Measurements from ENCODE around the gene ATP5MC2. TPM values are rescaled to one million over a fixed set of nuclear protein-coding genes. Genes with fewer than 3 reads are reported as not detected.
"Not testable (repeated sequence)": the region's sequence is repeated elsewhere in the genome, so short reads cannot be mapped to it uniquely, and the experiment has no call there.

ATP5MC2 gene
- total RNA-seq, 1 donor from 2014 or later: 241 TPM

GRCh38 chr12:53646300-53646699 is 29.6 kb downstream of the ATP5MC2 start:
- DNase-seq: not testable (repeated sequence)

DNA sequence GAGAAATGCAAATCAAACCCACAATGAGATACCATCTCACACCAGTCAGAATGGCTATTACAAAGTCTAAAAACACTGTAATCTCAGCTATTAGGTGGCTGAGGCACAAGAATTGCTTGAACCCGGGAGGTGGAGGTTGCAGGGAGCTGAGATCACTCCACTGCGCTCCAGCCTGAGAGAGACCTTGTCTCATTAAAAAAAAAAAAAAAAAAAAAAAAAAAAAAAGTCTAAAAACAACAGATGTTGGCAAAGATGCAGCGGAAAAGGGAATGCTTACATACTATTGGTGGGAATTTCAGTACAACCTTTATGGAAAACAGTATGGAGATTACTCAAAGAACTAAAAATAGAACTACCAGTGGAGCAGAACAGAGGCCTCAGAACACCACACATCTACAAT is 30.7 kb downstream of the ATP5MC2 start:
- peak; percentile 44 for DNase-seq

DNA sequence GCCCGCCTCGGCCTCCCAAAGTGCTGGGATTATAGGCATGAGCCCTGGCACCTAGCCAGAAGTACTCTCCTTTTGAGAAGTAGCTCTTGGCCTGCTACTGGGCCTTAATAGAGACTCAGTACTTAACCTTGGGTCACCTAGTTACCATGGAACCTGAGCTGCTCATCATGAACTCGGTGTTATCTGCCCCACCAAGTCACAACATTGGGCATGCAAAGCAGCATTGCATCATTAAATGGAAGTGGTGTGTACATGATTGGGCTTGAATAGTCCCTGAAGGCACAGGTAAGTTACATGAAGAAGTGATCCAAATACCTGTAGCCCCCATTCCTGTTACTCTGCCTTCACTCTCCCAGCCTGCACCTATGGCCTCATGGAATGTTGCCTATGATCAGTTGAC is 31.8 kb downstream of the ATP5MC2 start:
- DNase-seq: no peak

DNA sequence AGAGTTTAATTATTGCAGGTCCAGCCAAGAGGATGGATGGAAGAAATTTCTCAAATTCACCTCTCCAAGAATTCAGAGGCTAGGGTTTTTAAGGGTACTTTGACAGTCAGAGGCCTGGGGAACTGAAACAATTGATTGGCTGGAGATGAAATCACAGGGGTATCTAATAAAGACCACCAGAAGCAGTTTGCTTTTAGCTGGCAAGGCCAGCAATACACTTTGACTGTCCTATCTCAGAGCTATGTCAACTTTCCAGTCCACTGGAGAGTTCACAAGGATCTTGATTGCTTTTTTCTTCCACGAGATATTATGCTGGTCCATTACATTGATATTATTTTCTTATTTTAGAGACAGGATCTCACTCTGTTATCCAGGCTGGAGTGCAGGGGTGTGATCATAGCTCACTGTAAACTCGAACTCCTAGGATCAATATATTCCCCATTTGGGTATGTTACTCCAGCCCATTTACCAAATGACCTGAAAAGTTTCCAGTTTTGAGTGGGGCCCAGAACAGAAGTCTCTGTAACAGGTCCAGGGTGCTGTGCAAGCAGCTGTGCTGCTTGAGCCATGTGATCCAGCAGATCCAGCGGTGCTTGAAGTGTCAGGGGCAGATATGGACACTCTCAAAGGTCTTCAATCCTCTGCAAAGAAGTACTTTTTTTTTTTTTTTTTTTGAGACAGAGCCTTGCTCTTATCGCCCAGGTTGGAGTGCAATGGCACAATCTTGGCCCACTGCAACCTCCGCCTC is 32.5 kb downstream of the ATP5MC2 start:
- DNase-seq: no peak

- no peak for DNase-seq
Observed at GRCh38 chr12:53638057-53638456, 37.8 kb downstream of the ATP5MC2 start.

GRCh38 chr12:53636641-53637040 is 39.2 kb downstream of the ATP5MC2 start:
- no peak for DNase-seq

GRCh38 chr12:53635708-53636107 is 40.2 kb downstream of the ATP5MC2 start:
- not testable (repeated sequence) for DNase-seq

- no peak for DNase-seq
Observed at GRCh38 chr12:53631721-53632120, 44.2 kb downstream of the ATP5MC2 start.

GRCh38 chr12:53627919-53628318 is 48.0 kb downstream of the ATP5MC2 start:
- DNase-seq: no peak

DNA sequence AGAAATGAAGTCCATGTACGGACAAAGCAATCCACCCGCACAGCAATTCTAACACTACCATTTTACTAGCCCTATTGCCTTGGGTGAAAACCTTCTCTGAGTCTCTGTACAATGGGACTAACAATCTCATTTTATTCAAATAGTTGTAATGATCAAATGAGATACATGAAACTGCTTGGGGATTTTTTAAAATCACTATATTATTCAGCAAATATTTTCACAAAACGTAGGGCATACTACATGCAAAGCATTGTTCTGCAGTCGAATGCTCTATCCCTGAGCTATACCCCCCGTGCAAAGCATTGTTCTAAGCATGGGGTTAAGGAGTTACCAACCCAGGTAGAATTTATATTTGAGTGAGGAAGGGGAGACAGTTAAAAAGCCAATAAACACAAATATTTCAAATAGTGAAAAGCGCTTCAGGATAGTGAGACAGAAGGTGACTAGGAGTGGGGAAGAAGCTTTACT is 49.1 kb downstream of the ATP5MC2 start:
- DNase-seq: no peak

GRCh38 chr12:53625946-53626701 is 49.8 kb downstream of the ATP5MC2 start, which contains the start of gene ATF7:
Gene ATF7 (minus strand): TSS chr12:53626382. CDS start chr12:53601000, 25,382 bp downstream.
- peak; percentile 99 for DNase-seq

DNA sequence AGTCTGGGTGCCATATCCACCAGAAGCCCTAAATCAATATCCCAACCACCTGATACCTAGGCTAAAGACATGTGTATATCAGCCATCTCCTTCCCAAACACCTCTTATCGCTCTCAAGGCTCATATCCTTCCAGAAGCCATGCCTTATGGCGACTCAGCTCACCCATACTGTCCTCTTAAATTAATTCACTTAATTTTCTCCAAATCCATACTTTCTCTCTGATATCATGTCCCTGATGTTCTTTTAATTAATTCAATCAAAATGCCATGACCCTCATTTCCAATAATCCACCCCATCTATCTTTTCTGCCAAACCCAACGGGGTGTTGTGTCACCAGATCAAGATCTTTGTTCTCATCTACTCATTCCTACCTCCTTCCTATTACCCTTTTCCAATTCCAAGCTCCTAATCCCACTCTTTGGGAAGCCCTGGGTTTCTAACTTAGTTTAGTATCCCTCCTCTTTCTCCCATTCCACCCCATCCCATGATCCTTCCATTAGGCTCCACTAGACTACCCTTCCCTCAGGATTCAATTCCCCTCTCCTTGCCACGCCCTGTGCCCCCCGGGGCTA is 50.4 kb downstream of the ATP5MC2 start:
- DNase-seq: no peak

DNA sequence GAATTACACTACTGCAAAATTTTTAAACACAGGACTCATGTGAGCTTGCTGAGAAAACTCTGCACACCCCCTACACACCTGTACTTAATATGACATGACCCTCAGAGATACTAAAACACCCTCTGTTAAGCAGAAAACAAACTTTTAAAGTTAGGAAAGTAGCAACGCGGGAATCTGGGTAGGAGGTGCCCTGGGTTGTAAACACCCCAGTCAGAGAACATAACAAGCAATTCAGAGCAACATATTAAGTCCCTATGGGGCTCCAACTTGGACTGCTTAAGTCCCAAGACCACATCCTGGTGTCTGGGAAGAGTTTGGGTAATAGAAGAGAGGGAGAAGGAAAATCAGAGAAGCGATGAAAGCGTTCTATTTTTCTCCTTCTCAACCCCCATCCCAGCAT is 50.9 kb downstream of the ATP5MC2 start:
- DNase-seq: peak; percentile 24

GRCh38 chr12:53624458-53624857 is 51.4 kb downstream of the ATP5MC2 start:
- peak; percentile 35 for DNase-seq

- DNase-seq: peak; percentile 83
Observed at GRCh38 chr12:53623548-53624385, 52.1 kb downstream of the ATP5MC2 start.

GRCh38 chr12:53622724-53623123 is 53.2 kb downstream of the ATP5MC2 start:
- DNase-seq: no peak

- DNase-seq: no peak
Observed at GRCh38 chr12:53618275-53618674, 57.6 kb downstream of the ATP5MC2 start.

GRCh38 chr12:53617700-53618099 is 58.2 kb downstream of the ATP5MC2 start:
- DNase-seq: no peak

DNA sequence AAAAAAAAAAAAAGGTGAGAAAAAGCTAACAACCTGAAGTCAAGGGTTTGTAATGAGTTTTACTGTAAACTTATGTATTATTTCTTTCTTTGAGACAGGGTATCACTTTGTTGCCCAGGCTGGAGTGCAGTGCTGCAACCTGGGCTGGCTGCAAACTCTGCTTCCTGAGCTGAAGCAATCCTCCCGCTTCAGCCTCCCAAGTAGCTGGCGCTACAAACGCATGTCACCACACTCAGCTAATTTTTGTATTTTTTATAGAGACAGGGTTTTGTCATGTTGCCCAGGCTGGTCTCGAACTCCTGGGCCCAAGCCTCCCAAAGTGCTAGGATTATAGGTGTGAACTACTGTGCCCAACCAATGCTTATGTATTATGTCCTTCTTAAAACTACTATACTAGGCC is 58.9 kb downstream of the ATP5MC2 start:
- DNase-seq: no peak

Measured in tongue (tissue), 2 donors.